Pancreas (tissue), 10 donors: ENCODE measurements around the gene TTC22. TPM values are rescaled to one million over a fixed set of nuclear protein-coding genes. Genes with fewer than 3 reads are reported as not detected.

Source experiments
- ATAC-seq, 4 donors: fragments of 200-7000 bp; cut with Tn5 transposase; one replicate each; pipeline versions ENCODE4 v1.8.0 to v1.9.1; 2020; ENCODE audit warnings: mild to moderate bottlenecking in 4 of 4, moderate library complexity in 4 of 4
- DNase-seq, 6 donors: peaks; one replicate each; pipeline ENCODE4 v3.0.0-alpha.2; 2020
- FAIRE-seq: peaks from 2 replicates; lab custom pipeline; 2012; peaks lifted over from hg19 to GRCh38; lab: Jason Lieb, UNC
- H3K27ac ChIP-seq, 4 donors: fragments of 200-600 bp; sonication (generic); 1 replicate in 3 of 4; 2 replicates in 1 of 4; pipeline versions ENCODE4 v1.5.0 to v1.8.0; 2020
- H3K27me3 ChIP-seq, 4 donors: fragments of 200-600 bp; one replicate each; pipeline ENCODE4 v1.8.0; 2021
- H3K36me3 ChIP-seq, 3 donors: fragments of 200-600 bp; sonication (generic) in 1 of 3; one replicate each; pipeline versions ENCODE4 v1.5.0 to v1.8.0; 2020 to 2021
- H3K4me1 ChIP-seq, 3 donors: fragments of 200-600 bp; one replicate each; pipeline ENCODE4 v1.8.0; 2021
- H3K4me3 ChIP-seq, 4 donors: fragments of 200-600 bp; sonication (generic) in 2 of 4; one replicate each; pipeline versions ENCODE4 v1.5.0 to v1.8.0; 2020 to 2021
- H3K9me3 ChIP-seq, 4 donors: fragments of 200-600 bp; one replicate each; pipeline ENCODE4 v1.8.0; 2021
- CTCF ChIP-seq, 4 donors: fragments of 200-600 bp; sonication (generic) in 3 of 4; IDR thresholded peaks; one replicate each; pipeline versions ENCODE4 v1.5.0 to v1.8.0; 2021; ENCODE audit warnings: antibody characterized with exemption in 4 of 4
- WGBS, 2 donors: extraction: QIAGEN DNeasy Blood & Tissue Kit; methylation state at CpG; one replicate each; pipeline ENCODE4 v1.1.7; 2013; 5-methylcytosine and 5-hydroxymethylcytosine counted together
- intact Hi-C, 3 donors: fragments of 100-400 bp; cut with DNase I; formaldehyde crosslinking; loops; one replicate each; pipeline versions ENCODE4 v1.11.1 to v1.14.2; 2022
- polyA plus RNA-seq, 2 donors: library from polyadenylated mRNA; stranded (reverse); fragments of 200-250 nt; gene quantifications; one replicate each; pipeline ENCODE4 v1.2.3, GENCODE V29; 2013
- total RNA-seq, 6 donors: library from RNA; stranded (reverse); fragmentation: NEBNext Ultra II Directional in 4 of 6; extraction: Animal tissue kit (Norgen Biotek cat#: 25700) in 4 of 6; gene quantifications; one replicate each; pipeline versions ENCODE4 v1.2.1 to v1.2.4, GENCODE V29; 2021 to 2023
- donor health status: healthy with polysubstance abuse.
- donor health status: DM: no; HTN: no; CAD: no; lungs with moderate emphysema.
- donor health status: DM: no; HTN: no; CAD: no.
- donor health status: control.
- donor health status: control.
- donor health status: Bipolar disorder and iron deficiency.
- donor health status: DM: yes; HTN: yes; CAD: no.
- donor health status: DM: no; HTN: no; CAD: no.
- donor health status: DM: no; HTN: no; CAD: no.
- donor health status: DM: yes; HTN: yes; CAD: no.

Gene TTC22
- total and polyA plus RNA-seq, 8 donors = 6.1 to 10.6 (median 7.1) TPM

- no peak for FAIRE-seq
- H3K27me3 ChIP-seq = no peaks in the 10 kb centered on the region
- H3K36me3 ChIP-seq = peaks cover 0 to 13% (median 0%) of the 10 kb centered on the region in 3 donors
- no peak for ATAC-seq
- no peaks in the 10 kb centered on the region for H3K9me3 ChIP-seq
- intact Hi-C loops = no loop called here
- no peak overlapping the region for H3K27ac ChIP-seq
- no peak overlapping the region for H3K4me3 ChIP-seq
- no peak for TF ChIP-seq CTCF (IDR thresholded peaks at IDR 0.05)
- DNase-seq = no peak
- 70 to 80% methylated on average over 2 of the region's 2 CpGs for WGBS, 2 donors
- H3K4me1 ChIP-seq = no peaks in the 10 kb centered on the region
Observed at GRCh38 chr1:54784066-54784465, 17.1 kb downstream of the TTC22 start.

GRCh38 chr1:54782588-54782987 lies 18.5 kb downstream of the TTC22 start:
- FAIRE-seq (no peak), DNase-seq (no peak), ATAC-seq (no peak)
- Histone ChIP-seq H3K4me3 (no peak overlapping the region), H3K27ac (no peak overlapping the region), H3K36me3 (peaks cover 0 to 13% (median 0%) of the 10 kb centered on the region in 3 donors), H3K4me1 (no peaks in the 10 kb centered on the region), H3K9me3 (no peaks in the 10 kb centered on the region), H3K27me3 (no peaks in the 10 kb centered on the region)
- WGBS, 2 donors = 32 to 48% methylated on average over 2 of the region's 2 CpGs
- intact Hi-C loops = no loop called here
- no peak for TF ChIP-seq CTCF (IDR thresholded peaks at IDR 0.05)

GRCh38 chr1:54782156-54782555 lies 19.0 kb downstream of the TTC22 start:
- H3K27me3 ChIP-seq = no peaks in the 10 kb centered on the region
- H3K9me3 ChIP-seq = no peaks in the 10 kb centered on the region
- intact Hi-C loops = no loop called here
- no peaks in the 10 kb centered on the region for H3K4me1 ChIP-seq
- DNase-seq (peak in 1 of 6 donors; percentile 40), ATAC-seq (peak in 2 of 4 donors; percentile 51), FAIRE-seq (no peak)
- 63 to 74% methylated on average over 6 of the region's 6 CpGs for WGBS, 2 donors
- H3K36me3 ChIP-seq = peaks cover 0 to 10% (median 0%) of the 10 kb centered on the region in 3 donors
- no peak overlapping the region for H3K27ac ChIP-seq
- H3K4me3 ChIP-seq = no peak overlapping the region
- TF ChIP-seq CTCF (IDR thresholded peaks at IDR 0.05) = no peak

DNA sequence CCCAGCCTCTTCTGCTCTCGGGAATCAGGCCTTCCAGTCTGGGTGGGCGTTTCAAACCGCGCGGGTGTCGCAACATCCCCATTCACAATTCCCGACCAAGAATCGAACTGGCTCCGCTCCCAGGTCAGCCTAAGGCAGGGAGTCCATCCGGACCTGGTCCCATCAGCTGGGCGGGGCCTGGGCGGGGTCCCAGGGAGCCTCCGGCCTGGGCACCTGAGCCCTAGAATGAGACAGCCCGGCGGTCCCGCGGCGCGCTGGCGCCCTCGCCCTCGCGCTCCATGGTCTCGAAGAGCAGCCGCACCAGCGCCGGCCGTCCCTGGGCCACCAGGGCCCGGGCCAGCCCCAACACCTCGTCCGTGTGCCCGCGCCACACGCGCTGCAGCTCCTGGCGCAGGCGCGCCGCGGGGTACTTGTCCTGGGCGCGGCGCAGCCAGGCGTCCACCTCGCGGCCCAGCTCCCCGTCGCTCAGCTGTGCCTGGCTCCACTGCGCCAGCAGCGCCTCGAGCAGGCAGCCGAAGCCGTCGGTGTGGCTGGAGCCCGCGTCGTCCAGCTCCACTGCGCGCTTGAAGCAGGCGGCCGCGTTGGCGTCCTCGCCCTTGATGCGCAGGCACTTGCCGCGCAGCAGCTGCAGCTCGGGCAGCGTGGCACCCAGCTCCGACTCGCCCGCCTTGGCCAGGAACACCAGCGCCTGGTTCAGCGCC lies 19.9 kb downstream of the TTC22 start:
- H3K27ac ChIP-seq = no peak overlapping the region
- no peak overlapping the region for H3K4me3 ChIP-seq
- H3K36me3 ChIP-seq = peaks cover 0 to 10% (median 0%) of the 10 kb centered on the region in 3 donors
- ATAC-seq (no peak), FAIRE-seq (no peak), DNase-seq (no peak)
- intact Hi-C loops = no loop called here
- H3K4me1 ChIP-seq = no peaks in the 10 kb centered on the region
- no peak for TF ChIP-seq CTCF (IDR thresholded peaks at IDR 0.05)
- no peaks in the 10 kb centered on the region for H3K9me3 ChIP-seq
- no peaks in the 10 kb centered on the region for H3K27me3 ChIP-seq
- WGBS, 2 donors = 79 to 81% methylated on average over 74 of the region's 74 CpGs

GRCh38 chr1:54777431-54777830 lies 23.7 kb downstream of the TTC22 start:
- intact Hi-C loops = no loop called here
- DNase-seq = no peak
- no peak for FAIRE-seq
- no peak for TF ChIP-seq CTCF (IDR thresholded peaks at IDR 0.05)
- Histone ChIP-seq H3K4me3 (no peak overlapping the region), H3K27me3 (no peaks in the 10 kb centered on the region), H3K4me1 (no peaks in the 10 kb centered on the region), H3K9me3 (no peaks in the 10 kb centered on the region), H3K36me3 (no peaks in the 10 kb centered on the region), H3K27ac (no peak overlapping the region)
- WGBS, 2 donors = 59 to 61% methylated on average over 4 of the region's 4 CpGs
- ATAC-seq = peak in 2 of 4 donors; percentile 57 to 64
